DLD1 (cell line): ENCODE measurements around the gene FMO5.
"Not testable (repeated sequence)": the region's sequence is repeated elsewhere in the genome, so short reads cannot be mapped to it uniquely, and the experiment has no call there.

Experiments used
- in situ Hi-C: cut with HindIII; loops from 2 replicates; pipeline ENCODE4 v1.10.0; 2017; ENCODE audit warnings: low sequenced_read_pairs

FMO5 gene

DNA sequence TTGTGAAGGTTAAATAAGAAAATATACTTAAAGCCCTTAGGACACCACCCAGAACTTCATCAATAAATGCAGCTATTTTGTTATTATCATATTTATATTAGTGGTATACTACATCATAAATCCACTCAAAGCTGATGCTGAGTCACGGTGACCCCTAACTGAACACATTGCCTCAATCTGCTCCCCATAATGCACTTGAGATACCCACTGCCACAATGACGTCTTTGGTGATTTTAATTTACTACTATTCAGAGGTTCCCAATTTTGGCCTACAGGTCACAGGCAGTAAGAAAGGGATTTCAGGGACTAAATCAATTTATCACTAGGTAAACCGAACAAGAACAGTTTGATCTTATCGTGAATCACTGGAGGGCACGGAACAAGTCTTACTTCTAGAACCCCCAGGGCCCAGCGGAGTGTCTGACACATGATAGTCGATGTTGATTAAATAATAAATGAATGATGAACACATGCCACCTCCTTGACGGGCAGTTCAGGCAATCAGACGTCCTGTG, 16.9 kb upstream of the FMO5 start:
- in situ Hi-C loops: no loop called here

DNA sequence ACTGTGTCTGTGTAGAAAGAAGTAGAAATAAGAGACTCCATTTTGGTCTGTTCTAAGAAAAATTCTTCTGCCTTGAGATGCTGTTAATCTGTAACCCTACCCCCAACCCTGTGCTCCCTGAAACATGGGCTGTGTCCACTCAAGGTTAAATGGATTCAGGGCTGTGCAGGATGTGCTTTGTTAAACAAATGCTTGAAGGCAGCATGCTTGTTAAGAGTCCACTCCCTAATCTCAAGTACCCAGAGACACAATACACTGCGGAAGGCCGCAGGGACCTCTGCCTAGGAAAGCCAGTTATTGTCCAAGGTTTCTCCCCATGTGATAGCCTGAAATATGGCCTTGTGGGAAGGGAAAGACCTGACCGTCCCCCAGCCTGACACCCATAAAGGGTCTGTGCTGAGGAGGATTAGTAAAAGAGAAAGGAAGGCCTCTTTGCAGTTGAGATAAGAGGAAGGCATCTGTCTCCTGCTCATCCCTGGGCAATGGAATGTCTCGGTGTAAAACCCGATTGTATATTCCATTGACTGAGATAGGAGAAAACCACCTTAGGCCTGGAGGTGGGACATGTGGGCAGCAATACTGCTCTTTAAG, 15.1 kb upstream of the FMO5 start:
- in situ Hi-C loops: not testable (repeated sequence)

DNA sequence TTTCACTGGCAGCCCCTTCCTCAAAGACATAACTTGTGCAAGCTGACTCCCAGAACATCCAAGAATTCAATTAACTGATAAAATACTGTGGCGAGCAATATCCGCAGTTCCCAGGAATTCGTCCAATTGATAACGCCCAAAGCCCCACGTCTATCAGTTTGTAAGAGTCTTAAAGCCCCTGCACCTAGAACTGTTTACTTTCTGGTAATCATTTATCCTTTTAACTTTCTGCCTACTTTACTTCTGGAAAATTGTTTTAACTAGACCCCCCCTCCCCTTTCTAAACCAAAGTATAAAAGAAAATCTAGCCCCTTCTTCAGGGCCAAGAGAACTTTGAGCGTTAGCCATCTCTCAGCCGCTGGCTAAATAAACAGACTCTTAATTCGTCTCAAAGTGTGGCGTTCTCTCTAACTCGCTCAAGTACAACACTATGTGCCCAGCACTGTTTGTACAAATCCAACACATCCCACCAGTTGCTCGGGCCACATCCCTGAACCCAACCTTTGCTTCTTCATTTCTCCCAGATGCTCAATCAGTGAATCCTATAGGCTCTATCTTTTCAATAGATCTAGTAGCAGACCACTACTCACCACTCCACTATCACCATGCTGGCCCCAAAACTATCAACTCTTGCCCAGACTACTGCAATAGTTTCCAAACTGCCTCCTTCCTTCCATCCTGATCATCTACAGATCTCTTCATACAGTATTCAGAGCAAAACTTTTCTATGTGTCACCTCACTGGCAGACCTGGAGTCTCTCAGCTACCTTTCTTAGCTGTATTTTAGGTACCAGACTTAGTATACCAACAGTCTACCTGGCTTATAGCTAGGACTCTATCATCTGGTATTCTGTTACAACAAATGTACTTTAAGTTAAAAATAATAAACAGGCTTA, 14.0 kb upstream of the FMO5 start:
- in situ Hi-C loops: no loop called here

DNA sequence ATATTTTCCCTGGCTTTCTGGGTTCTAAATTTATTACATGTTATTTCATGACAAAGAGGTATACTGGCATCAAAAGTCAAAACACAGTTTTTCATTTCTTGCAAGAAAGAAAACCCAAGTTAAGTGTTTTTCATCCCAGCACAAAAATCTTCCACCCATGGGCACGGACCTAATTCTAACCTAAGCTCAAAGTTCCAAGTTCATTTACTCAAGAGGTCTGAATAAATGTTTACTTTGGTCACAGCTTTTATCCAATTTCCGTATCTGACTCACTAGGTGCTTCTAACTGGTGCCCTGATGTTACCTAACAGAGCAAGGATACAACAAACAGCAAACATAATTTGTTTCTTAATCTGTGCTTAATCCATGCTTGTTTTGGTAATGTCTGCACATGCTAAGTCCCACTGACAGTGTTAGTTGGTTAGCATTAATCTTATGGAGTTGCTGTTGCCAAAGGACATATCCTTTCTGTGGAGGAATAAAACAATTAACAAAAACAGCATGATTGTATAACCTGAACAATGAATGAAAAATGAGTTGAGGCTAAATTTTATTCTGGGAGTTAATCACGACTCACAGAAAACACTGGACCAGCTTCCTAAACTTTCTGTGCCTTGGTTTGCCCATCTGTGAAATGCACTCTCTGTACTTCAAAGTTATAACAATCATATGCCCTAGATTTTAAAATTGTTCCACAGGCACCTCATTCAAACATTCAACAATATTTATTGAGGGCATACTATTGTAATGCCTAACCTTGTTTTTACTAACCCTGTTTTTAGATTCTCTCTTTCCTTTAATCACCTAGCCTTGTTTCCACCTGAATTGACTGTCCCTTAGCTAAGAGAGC, 13.1 kb upstream of the FMO5 start:
- in situ Hi-C loops: no loop called here

DNA sequence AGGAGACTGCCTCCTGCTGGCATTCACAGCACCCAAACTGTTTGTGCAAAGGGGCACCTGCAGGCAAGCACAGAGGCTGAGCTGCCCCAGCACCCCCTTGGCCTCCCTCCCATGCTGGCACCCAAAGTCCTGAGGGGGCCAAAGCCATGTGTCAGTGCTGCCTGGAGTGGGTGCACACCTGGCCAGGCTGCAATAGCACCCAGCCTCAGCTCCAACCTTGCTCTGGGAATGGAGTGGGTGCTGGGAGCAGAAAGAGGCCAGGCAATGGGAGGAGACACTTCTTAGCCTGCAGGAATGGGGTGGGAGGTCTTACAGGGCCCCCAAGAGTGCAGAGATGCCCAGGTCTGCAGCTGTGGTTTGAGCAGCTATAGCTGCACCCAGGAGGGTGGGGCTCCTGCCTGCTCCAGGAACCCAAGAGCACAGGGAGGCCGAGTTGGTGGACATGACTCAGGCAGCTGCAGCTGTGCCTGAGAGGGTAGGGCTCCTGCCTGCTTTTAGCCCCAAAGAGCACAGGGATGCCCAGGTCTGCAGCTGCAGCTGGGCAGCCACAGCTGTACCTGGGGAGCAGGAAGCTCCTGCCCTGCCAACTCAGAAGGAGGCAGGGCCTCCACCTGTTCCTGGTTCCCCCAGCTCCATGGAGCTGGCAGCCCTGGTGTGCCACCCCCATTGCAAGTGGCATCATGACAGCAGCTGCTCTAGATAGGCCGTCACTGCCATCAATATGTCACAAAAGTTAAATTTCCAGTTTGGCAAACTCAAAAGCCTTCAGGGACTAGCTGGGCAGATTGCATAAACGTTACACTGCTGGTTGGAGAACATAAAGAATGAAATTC, 12.0 kb upstream of the FMO5 start:
- in situ Hi-C loops: no loop called here

DNA sequence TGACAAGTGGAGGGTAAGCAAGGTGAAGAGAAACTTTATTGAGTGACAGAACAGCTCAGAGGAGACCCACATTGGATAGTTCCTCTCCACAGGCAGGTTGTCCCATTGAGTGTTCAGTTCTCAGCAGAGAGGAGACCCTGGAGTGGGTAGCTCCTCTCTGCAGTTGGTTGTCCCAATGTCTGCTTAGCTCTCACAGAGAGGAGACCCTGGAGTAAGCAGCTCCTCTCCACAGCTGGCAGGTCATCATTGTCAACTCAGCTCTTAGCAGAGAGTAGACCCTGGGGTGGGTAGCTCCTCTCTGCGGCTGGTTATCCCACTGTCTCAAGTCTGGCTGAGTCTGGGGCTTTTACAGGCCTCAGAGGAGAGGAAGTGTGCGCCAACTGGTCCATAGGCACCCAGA, 11.3 kb upstream of the FMO5 start:
- in situ Hi-C loops: no loop called here

DNA sequence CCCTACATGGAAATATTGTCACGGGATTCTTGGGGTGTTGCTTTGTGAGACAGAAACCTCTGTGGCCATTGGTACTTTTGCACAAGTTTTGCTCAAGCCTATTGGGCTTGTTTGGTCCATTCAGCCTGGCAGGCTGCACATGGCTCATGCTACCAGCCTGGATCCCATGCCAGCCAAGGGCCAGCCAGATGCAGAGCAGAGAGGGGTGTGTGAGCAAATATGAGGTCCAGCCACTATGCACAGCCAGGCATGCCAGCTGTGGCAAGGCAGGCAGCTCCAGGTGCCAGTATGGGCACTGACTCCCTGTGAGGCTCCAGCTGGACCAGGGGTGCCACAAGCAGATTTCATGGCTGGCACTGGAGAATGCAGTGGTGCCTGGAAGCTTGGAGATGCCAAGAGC, 10.7 kb upstream of the FMO5 start:
- in situ Hi-C loops: no loop called here

DNA sequence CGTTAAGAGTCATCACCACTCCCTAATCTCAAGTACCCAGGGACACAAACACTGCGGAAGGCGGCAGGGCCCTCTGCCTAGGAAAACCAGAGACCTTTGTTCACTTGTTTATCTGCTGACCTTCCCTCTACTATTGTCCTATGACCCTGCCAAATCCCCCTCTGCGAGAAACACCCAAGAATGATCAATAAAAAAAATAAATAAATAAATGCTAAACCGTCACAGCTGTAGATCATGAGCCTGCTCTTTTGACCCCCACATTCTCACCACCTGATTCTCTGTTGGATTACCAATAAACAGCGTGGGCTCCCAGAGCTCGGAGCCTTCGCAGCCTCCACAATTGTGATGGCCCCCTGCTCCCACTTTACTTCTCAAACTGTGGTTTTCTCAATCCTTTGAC, 8.8 kb upstream of the FMO5 start:
- in situ Hi-C loops: not testable (repeated sequence)

DNA sequence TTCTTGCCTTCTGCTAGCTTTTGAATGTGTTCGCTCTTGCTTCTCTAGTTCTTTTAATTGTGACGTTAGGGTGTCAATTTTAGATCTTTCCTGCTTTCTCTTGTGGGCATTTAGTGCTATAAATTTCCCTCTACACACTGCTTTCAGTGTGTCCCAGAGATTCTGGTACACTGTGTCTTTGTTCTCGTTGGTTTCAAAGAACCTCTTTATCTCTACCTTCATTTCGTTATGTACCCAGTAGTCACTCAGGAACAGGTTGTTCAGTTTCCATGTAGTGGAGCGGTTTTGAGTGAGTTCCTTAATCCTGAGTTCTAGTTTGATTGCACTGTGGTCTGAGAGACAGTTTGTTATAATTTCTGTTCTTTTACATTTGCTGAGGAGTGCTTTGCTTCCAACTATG, 5.9 kb upstream of the FMO5 start:
- in situ Hi-C loops: not testable (repeated sequence)

DNA sequence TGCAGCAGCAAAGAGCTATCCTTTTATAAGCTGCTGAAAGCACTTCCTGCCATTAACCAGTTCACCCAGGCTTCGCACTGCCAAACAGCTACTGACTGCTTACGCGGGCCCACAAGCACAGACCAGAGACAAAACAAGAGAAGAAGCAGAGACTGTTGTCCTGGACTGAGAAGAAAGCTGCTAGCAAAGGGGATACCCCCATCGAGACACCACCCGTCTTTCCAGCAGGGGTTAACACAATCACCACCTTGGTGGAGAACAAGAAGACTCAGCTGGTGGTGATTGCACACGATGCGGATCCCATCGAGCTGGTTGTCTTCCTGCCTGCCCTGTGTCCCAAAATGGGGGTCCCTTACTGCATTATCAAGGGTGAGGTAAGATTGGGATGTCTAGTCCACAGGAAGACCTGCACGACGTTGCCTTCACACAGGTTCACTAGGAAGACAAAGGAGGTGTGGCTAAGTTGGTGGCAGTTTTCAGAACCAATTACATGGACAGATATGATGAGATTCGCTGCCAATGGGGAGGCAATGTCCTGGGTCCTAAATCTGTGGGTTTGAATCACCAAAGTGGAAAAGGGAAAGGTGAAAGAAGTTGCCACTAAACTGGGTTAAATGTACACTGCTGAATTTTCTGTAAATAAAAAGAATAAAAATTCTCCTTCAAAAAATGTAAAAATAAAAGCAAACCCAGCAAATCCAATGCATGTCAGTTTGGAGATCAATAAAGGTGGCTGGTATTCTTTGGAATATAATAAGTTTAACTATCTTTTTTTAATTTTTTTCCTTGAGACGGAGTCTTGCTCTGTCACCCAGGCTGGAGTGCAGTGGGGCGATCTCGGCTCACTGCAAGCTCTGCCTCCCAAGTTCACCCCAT, 1.2 kb downstream of the FMO5 start:
- in situ Hi-C loops: no loop called here

DNA sequence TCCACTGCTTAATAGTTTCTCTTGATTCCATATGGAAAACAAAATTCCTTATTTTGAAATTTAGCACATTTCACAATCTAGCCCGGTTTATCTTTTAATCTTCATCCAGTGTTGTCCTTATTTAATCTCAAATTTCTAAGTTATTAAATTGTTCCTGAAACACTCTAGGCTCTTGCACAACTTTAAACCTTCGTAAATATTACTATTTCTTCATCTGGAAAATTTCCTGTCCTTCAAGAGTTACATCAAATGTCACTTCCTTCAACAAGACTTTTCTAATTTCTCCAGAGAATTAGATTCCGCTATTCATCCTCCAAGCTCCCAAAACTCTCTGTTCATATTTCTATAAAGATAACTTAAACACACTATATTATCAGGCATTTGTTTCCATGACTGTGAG, 6.5 kb downstream of the FMO5 start:
- in situ Hi-C loops: no loop called here

DNA sequence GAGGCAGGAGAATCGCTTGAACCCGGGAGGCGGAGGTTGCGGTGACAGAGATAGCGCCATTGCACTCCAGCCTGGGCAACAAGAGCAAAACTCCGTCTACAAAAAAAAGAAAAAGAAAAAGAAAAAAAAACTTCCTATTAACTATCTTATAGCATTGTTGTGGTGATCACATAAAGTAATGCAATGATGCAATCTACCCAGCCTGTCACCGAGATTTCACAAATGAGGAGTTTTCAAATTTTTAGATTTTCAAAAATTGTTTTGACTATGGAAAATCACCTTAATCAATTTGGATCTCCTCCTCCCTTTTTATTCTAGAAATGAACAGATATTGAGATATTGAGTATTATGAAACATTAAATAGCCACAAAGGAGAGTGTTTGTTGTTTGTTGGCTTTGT, 8.0 kb downstream of the FMO5 start:
- in situ Hi-C loops: no loop called here

DNA sequence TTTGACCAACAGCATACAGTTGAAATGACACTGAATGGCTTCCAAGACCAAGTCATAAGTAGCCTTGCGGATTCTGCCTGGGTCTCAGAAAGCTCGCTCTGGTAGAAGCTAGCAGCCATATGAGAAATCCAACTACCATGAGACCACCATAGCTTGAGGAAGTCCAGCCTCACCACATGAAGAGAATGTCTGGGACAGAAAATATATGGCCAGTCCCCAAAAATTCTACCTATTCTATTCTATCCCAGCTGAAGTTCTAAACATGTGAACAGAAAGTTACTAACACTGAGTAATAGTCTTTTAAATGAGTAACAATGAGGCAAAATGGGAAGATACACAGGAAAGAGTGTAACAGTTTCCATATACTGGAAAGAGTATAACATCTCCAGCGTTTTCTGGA, 9.0 kb downstream of the FMO5 start:
- in situ Hi-C loops: no loop called here

DNA sequence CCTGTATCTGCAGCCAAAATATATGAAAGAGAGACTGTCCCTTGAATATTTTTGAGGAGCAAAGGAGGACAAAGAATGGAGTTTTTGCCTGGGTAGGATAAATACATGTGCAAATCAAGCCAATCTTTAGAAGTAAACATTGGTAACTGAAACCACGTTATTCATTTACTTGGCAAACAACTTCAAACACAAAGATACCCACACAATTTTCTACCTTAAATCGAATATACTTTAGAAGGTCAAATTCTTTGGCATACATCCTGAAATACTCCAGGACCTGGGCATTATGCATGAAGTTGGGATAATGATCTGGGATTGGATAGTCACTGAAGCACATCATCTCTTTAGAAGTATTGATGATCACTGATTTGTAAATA, 9.6 kb downstream of the FMO5 start:
- in situ Hi-C loops: no loop called here

DNA sequence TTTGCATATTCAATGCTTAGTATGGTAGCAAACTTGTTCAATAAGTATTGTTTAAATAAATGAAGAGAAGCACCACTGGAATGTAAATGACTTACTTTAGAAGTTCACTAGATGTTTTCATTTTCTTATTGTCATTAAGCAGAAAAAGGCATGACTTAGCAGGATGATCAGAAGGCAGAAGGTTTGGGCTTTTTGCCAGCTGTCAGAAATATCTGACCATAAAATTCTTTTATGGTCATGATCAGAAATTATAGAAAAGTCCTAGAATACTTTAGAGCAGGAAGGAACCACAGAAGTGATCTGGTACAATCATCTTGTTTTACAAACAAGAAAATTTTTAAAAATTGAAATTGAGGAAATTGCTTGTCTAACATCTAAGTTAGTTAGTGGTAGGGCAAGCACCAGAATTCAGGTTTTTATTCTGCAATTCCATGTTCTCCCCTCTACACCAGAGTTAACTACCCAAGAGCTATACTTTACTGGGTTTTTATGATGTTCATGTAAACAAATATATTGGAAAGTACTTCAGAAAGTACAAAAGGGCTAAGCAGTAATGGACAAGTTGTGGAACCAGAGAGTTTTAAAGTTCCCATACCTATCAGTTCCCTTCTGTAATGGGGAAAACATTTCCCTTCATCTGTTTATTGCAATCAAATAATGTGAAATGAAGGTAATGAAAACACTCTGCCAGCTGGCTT, 10.1 kb downstream of the FMO5 start:
- in situ Hi-C loops: no loop called here

DNA sequence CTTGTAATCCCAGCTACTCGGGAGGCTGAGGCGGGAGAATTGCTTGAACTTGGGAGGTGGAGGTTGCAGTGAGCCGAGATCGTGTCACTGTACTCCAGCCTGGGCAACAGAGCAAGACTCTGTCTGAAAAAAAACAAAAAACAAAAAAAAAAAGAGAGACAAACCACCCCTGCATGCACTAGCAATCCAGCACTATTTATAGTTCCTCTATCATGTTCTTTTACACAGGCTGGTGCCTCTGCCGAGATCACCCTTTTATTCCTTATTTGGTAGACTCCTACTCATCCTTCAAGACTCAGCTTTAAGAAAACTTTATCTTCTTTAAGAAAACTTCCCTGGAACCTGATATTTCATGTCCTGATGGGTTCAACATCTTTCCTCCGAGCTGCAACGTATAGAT, 10.8 kb downstream of the FMO5 start:
- in situ Hi-C loops: no loop called here

DNA sequence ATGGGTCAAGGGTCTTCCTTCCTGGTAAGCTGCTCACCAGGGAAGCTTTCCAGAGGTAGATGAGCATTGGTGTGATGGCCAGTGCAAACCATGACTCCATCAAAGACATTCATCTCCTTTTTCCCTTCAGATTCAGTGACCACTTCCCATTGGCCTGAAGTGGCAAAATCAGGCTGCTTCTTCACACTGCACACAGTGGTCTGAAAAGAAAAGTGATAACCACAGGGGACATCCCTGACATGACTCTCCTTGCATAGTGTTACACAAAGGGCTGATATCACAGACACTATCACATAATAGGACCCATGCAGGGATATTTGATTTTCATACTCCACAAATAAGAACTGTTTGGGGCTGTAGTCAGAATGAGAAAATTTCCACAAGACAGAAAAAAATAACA, 11.9 kb downstream of the FMO5 start:
- in situ Hi-C loops: no loop called here

DNA sequence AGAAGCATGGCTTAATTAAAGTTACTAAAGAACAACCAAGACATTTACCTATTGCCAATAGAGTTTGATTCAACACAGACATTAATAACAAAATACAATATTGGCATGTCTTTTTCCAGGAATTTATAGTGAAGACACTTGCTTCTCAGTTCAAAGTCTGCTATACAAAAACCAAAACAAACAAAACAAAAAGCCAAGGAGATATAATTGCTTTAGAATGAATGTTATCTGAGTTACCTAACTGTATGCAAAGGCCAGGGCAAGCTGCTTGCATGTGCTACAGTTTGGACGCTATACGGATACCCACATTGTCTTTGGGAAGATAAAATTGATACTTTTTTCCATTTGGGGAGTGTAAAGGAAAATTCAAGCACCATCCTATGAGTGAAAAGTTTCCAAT, 13.6 kb downstream of the FMO5 start:
- in situ Hi-C loops: no loop called here

DNA sequence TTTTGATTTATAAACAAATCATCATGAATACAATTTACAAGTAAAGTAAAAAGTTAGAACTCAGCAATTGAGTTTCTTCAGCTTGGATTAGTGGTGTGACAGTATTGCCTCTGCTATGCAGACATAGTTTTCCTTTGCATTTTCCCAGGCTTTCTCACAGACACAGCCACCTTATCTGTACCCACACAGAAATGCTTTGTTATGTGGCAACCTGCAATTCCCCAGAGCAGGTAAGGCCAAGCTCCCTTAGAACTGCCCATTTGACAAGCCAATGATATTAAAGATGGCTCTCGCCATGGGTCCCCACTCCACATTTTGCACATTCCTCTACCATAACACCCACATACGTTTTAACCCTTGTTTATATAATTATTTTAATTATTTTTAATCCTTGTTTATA, 14.2 kb downstream of the FMO5 start:
- in situ Hi-C loops: no loop called here
